SK-N-SH (cell line): ENCODE results near the gene KPRP. TPM values are rescaled to one million over a fixed set of nuclear protein-coding genes. Genes with fewer than 3 reads are reported as not detected.

Source experiments
- CTCF ChIA-PET: fragments of 300-600, 350-600 bp; formaldehyde crosslinking; extraction: SDS; loops from one replicate; lab custom pipeline; 2021; lab: Yijun Ruan, JAX
- POLR2A ChIA-PET: fragments of 350-600 bp; sonication (Branson Sonifier 250); formaldehyde crosslinking; extraction: SDS; loops from one replicate; lab custom pipeline; 2020; ENCODE audit warnings: antibody characterized with exemption, inconsistent platforms; lab: Yijun Ruan, JAX
- DNase-seq: peaks from one replicate; pipeline ENCODE4 v3.0.0; 2012
- H2AFZ ChIP-seq: fragments of 200-600 bp; sonication (generic); 2 replicates; pipeline ENCODE4 v1.8.1; 2016; ENCODE audit warnings: antibody characterized with exemption, mild to moderate bottlenecking, low read depth
- H3F3A ChIP-seq: fragments of 200-600 bp; sonication (generic); replicated peaks from 2 replicates; pipeline ENCODE3; 2016; ENCODE audit warnings: antibody characterized with exemption, mild to moderate bottlenecking; ENCODE audit not compliant: insufficient read depth
- H3K27ac ChIP-seq, 2 experiments: fragments of 200-500 bp in 1 of 2; fragments of 200-600 bp in 1 of 2; sonication (Bioruptor generic) in 1 of 2; sonication (generic), shearing (Covaris generic) in 1 of 2; 2 replicates each; pipeline versions ENCODE4 v1.5.1 to v1.6.1; 2014 to 2016; ENCODE audit warnings: low read depth in 2 of 2, inconsistent platforms in 1 of 2, low read length in 1 of 2, mild to moderate bottlenecking in 1 of 2, mixed read lengths in 1 of 2
- H3K27me3 ChIP-seq: fragments of 200-600 bp; sonication (generic), shearing (Covaris generic); 2 replicates; pipeline ENCODE4 v1.6.1; 2016; ENCODE audit warnings: mixed run types; ENCODE audit not compliant: insufficient read depth
- H3K36me3 ChIP-seq, 2 experiments: fragments of 200-500 bp in 1 of 2; fragments of 200-600 bp in 1 of 2; sonication (Bioruptor generic) in 1 of 2; sonication (generic) in 1 of 2; replicated peaks in 1 of 2; 2 replicates each; pipeline versions ENCODE3 to v1.5.1; 2014 to 2016; ENCODE audit warnings: low read length in 1 of 2, mild to moderate bottlenecking in 1 of 2; ENCODE audit not compliant: insufficient read depth in 2 of 2, control insufficient read depth in 1 of 2
- H3K4me1 ChIP-seq, 2 experiments: fragments of 200-500 bp in 1 of 2; fragments of 200-600 bp in 1 of 2; sonication (Bioruptor generic) in 1 of 2; sonication (generic), shearing (Covaris generic) in 1 of 2; 2 replicates each; pipeline versions ENCODE4 v1.5.1 to v1.6.1; 2014 to 2016; ENCODE audit warnings: low read depth in 1 of 2, low read length in 1 of 2, mixed run types in 1 of 2; ENCODE audit not compliant: insufficient read depth in 2 of 2, control insufficient read depth in 1 of 2
- H3K4me2 ChIP-seq: fragments of 200-600 bp; sonication (generic), shearing (Covaris generic); 2 replicates; pipeline ENCODE4 v1.6.1; 2017; ENCODE audit warnings: mixed run types
- H3K4me3 ChIP-seq, 2 experiments: fragments of 200-500 bp in 1 of 2; fragments of 200-600 bp in 1 of 2; sonication (Bioruptor generic) in 1 of 2; sonication (generic), shearing (Covaris generic) in 1 of 2; 2 replicates each; pipeline versions ENCODE4 v1.5.1 to v1.8.1; 2014 to 2016; ENCODE audit warnings: low read depth in 2 of 2, inconsistent platforms in 1 of 2, low read length in 1 of 2, mild to moderate bottlenecking in 1 of 2, mixed read lengths in 1 of 2, moderate library complexity in 1 of 2
- H3K79me2 ChIP-seq: fragments of 200-600 bp; sonication (generic); 2 replicates; pipeline ENCODE4 v1.8.1; 2017; ENCODE audit warnings: mild to moderate bottlenecking; ENCODE audit not compliant: insufficient read depth
- H3K9ac ChIP-seq: fragments of 200-600 bp; sonication (generic); 2 replicates; pipeline ENCODE4 v1.6.1; 2017; ENCODE audit warnings: mixed run types
- H3K9me2 ChIP-seq: fragments of 200-600 bp; sonication (generic); 2 replicates; pipeline ENCODE4 v1.6.1; 2017; ENCODE audit warnings: mixed run types
- H3K9me3 ChIP-seq: fragments of 200-600 bp; sonication (generic); 2 replicates; pipeline ENCODE4 v1.6.1; 2017; ENCODE audit warnings: mixed run types, mild to moderate bottlenecking, moderate library complexity
- H4K20me1 ChIP-seq: fragments of 200-600 bp; sonication (generic); 2 replicates; pipeline ENCODE4 v1.6.1; 2017; ENCODE audit warnings: mild to moderate bottlenecking, mixed run types; ENCODE audit not compliant: insufficient read depth
- EP300 ChIP-seq, 2 experiments: IDR thresholded peaks; 2 replicates each; pipeline versions ENCODE4 v1.4.0 to v1.6.1; 2012; ENCODE audit warnings: borderline replicate concordance in 1 of 2, low read depth in 1 of 2, low read length in 1 of 2
- EZH2phosphoT487 ChIP-seq: fragments of 200-600 bp; sonication (generic); IDR thresholded peaks from 2 replicates; pipeline ENCODE4 v1.6.1; 2017; ENCODE audit warnings: low read depth, mixed run types, mild to moderate bottlenecking, antibody characterized with exemption, moderate library complexity, borderline replicate concordance
- FOXJ3 ChIP-seq: sonication (generic); formaldehyde crosslinking; IDR thresholded peaks from 2 replicates; pipeline ENCODE4 v1.5.1; 2020; ENCODE audit warnings: mild to moderate bottlenecking, missing genetic modification reagents
- FOXM1 ChIP-seq: IDR thresholded peaks from 2 replicates; pipeline ENCODE4 v1.4.0; 2012; ENCODE audit warnings: low read depth, mild to moderate bottlenecking
- GABPA ChIP-seq: IDR thresholded peaks from 2 replicates; pipeline ENCODE4 v1.4.0; 2012; ENCODE audit warnings: low read depth, mild to moderate bottlenecking
- JUND ChIP-seq: IDR thresholded peaks from 2 replicates; pipeline ENCODE4 v1.4.0; 2012
- NFIC ChIP-seq: IDR thresholded peaks from 2 replicates; pipeline ENCODE4 v1.4.0; 2012; ENCODE audit warnings: borderline replicate concordance
- NRF1 ChIP-seq: IDR thresholded peaks from 2 replicates; pipeline ENCODE4 v1.6.1; 2012; ENCODE audit warnings: low read depth, mild to moderate bottlenecking, low read length
- RAD21 ChIP-seq: IDR thresholded peaks from 2 replicates; pipeline ENCODE4 v1.6.1; 2012; ENCODE audit warnings: mild to moderate bottlenecking, low read length
- RCOR1 ChIP-seq: fragments of 150-350 bp; IDR thresholded peaks from 2 replicates; pipeline ENCODE4 v1.6.1; 2017; ENCODE audit warnings: antibody characterized with exemption, low read length
- RFX5 ChIP-seq: IDR thresholded peaks from 2 replicates; pipeline ENCODE4 v1.6.1; 2012; ENCODE audit warnings: mild to moderate bottlenecking, improper control_type of control experiment, low read length
- RXRA ChIP-seq: IDR thresholded peaks from 2 replicates; pipeline ENCODE4 v1.4.0; 2012; ENCODE audit warnings: low read depth, mild to moderate bottlenecking, borderline replicate concordance
- TAF1 ChIP-seq: IDR thresholded peaks from 2 replicates; pipeline ENCODE4 v1.6.1; 2012; ENCODE audit warnings: low read depth, mild to moderate bottlenecking, low read length, moderate library complexity, borderline replicate concordance
- TEAD4 ChIP-seq: IDR thresholded peaks from 2 replicates; pipeline ENCODE4 v1.4.0; 2012; ENCODE audit warnings: mild to moderate bottlenecking, borderline replicate concordance; ENCODE audit not compliant: insufficient read depth
- YY1 ChIP-seq: IDR thresholded peaks from 2 replicates; pipeline ENCODE4 v1.4.0; 2012; ENCODE audit warnings: low read depth, mild to moderate bottlenecking
- WGBS: methylation state at CpG from one replicate; pipeline ENCODE4 v1.1.6; 2017; ENCODE audit warnings: low lambda C conversion rate; 5-methylcytosine and 5-hydroxymethylcytosine counted together
- polyA plus RNA-seq, 3 experiments: library from polyadenylated mRNA; depleted of rRNA; stranded (reverse); fragments of >200 nt; gene quantifications; 2 replicates each; pipeline ENCODE4 v1.2.3, GENCODE V29; 2012
- TF ChIP-seq, protein P1 (sequence below): IDR thresholded peaks from 2 replicates; pipeline ENCODE4 v1.4.0; 2012; ENCODE audit warnings: low read depth, borderline replicate concordance
- TF ChIP-seq, protein P2 (sequence below): fragments of 200-600 bp; sonication (generic); IDR thresholded peaks from 2 replicates; pipeline ENCODE4 v1.6.1; 2017; ENCODE audit warnings: antibody characterized with exemption, mild to moderate bottlenecking, moderate library complexity

The KPRP gene
- polyA plus RNA-seq, 1 of the 3 experiments (the other 2 are of a cell fraction): not detected

- ChIA-PET POLR2A (no interaction called here), CTCF (no interaction called here)
- no peak overlapping the region for H3K4me2 ChIP-seq
- no peak overlapping the region for H3K4me3 ChIP-seq
- H2AFZ ChIP-seq: no peak overlapping the region
- no peak for DNase-seq
- no peak for TF ChIP-seq GABPA
- TF ChIP-seq RCOR1: no peak
- TF ChIP-seq, protein P1, sequence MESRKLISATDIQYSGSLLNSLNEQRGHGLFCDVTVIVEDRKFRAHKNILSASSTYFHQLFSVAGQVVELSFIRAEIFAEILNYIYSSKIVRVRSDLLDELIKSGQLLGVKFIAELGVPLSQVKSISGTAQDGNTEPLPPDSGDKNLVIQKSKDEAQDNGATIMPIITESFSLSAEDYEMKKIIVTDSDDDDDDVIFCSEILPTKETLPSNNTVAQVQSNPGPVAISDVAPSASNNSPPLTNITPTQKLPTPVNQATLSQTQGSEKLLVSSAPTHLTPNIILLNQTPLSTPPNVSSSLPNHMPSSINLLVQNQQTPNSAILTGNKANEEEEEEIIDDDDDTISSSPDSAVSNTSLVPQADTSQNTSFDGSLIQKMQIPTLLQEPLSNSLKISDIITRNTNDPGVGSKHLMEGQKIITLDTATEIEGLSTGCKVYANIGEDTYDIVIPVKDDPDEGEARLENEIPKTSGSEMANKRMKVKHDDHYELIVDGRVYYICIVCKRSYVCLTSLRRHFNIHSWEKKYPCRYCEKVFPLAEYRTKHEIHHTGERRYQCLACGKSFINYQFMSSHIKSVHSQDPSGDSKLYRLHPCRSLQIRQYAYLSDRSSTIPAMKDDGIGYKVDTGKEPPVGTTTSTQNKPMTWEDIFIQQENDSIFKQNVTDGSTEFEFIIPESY: no peak
- no peak for TF ChIP-seq EZH2phosphoT487
- TF ChIP-seq RAD21: no peak
- no peak for TF ChIP-seq FOXJ3
- TF ChIP-seq YY1: no peak
- no peak for TF ChIP-seq NRF1
- TF ChIP-seq TEAD4: no peak
- TF ChIP-seq EP300 (IDR thresholded peaks at IDR 0.05; ENCODE audit: borderline replicate concordance in 1 of 2, low read depth in 1 of 2, low read length in 1 of 2): no peak
- no peak for TF ChIP-seq RFX5
- TF ChIP-seq JUND: no peak
- no peak for TF ChIP-seq TAF1
- TF ChIP-seq, protein P2, sequence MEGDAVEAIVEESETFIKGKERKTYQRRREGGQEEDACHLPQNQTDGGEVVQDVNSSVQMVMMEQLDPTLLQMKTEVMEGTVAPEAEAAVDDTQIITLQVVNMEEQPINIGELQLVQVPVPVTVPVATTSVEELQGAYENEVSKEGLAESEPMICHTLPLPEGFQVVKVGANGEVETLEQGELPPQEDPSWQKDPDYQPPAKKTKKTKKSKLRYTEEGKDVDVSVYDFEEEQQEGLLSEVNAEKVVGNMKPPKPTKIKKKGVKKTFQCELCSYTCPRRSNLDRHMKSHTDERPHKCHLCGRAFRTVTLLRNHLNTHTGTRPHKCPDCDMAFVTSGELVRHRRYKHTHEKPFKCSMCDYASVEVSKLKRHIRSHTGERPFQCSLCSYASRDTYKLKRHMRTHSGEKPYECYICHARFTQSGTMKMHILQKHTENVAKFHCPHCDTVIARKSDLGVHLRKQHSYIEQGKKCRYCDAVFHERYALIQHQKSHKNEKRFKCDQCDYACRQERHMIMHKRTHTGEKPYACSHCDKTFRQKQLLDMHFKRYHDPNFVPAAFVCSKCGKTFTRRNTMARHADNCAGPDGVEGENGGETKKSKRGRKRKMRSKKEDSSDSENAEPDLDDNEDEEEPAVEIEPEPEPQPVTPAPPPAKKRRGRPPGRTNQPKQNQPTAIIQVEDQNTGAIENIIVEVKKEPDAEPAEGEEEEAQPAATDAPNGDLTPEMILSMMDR: no peak
- TF ChIP-seq FOXM1: no peak
- TF ChIP-seq RXRA: no peak
- H3K79me2 ChIP-seq: no peaks in the 10 kb centered on the region
- H3K27me3 ChIP-seq: no peaks in the 10 kb centered on the region
- no peaks in the 10 kb centered on the region for H3K9me3 ChIP-seq
- no peak overlapping the region for H3K27ac ChIP-seq
- H3K4me1 ChIP-seq: no peaks in the 10 kb centered on the region
- no peaks in the 10 kb centered on the region for H3F3A ChIP-seq
- H3K9me2 ChIP-seq: no peaks in the 10 kb centered on the region
- 4% methylated on average over 4 of the region's 4 CpGs for WGBS
- H3K9ac ChIP-seq: no peak overlapping the region
- no peaks in the 10 kb centered on the region for H3K36me3 ChIP-seq
- no peaks in the 10 kb centered on the region for H4K20me1 ChIP-seq
Measured at GRCh38 chr1:152795686-152796085, 37.9 kb downstream of the KPRP start.

- Histone ChIP-seq H3K4me3 (no peak within 1 kb of the TSS), H3K4me2 (no peak within 1 kb of the TSS), H3K9me3 (no peaks in the 10 kb centered on the region), H3K27ac (no peak within 1 kb of the TSS), H4K20me1 (no peaks in the 10 kb centered on the region), H3K9me2 (no peaks in the 10 kb centered on the region), H3K79me2 (no peaks in the 10 kb centered on the region), H2AFZ (no peak within 1 kb of the TSS), H3K9ac (no peak within 1 kb of the TSS), H3F3A (no peaks in the 10 kb centered on the region), H3K27me3 (no peaks in the 10 kb centered on the region), H3K4me1 (no peaks in the 10 kb centered on the region), H3K36me3 (no peaks in the 10 kb centered on the region)
- no peak for TF ChIP-seq NFIC
- 0% methylated on average over 1 of the region's 3 CpGs for WGBS
- POLR2A ChIA-PET: no interaction called here
- no peak for DNase-seq
- CTCF ChIA-PET: no interaction called here
Measured at GRCh38 chr1:152796421-152796820, 38.6 kb downstream of the KPRP start, which contains the start of gene LCE1D. TSS of gene LCE1D (plus strand) at chr1:152796721. CDS start at chr1:152797795, 1,074 bp downstream.
